GM18861 (cell line): ENCODE data around the gene CEP131.

Experiments used
- ATAC-seq: cut with Tn5 transposase; IDR thresholded peaks from one replicate; pipeline ENCODE4 v1.9.1; 2021; ENCODE audit not compliant: unreplicated experiment

The CEP131 gene

GRCh38 chr17:81238815-81239713 is 16.3 kb upstream of the CEP131 start, which contains the start of the genes NDUFAF8 and TEPSIN:
Gene NDUFAF8 (plus strand): TSS chr17:81239318. CDS start chr17:81239364, 46 bp downstream.
Gene TEPSIN (minus strand): TSS chr17:81239055. CDS start chr17:81239033, 22 bp downstream.
- peak; percentile 85 for ATAC-seq

DNA sequence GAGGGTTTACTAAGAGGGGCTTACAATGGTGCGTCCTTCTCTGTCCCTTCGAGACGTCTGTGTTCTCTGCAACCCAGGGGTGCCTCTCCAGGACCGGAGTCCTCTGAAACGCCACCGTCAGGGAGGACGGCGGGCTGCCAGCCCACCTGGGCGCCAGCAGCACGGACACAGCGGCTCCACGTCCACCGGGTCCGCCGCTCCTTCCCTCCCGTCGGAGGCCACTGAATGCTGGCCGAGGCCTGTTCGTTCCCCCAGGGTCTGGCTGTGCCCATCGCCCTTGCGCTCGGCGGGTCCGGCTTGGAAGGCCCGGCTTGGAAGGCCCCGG is 15.7 kb upstream of the CEP131 start:
- ATAC-seq = no peak

GRCh38 chr17:81237591-81238489 is 15.1 kb upstream of the CEP131 start:
- ATAC-seq = no peak

GRCh38 chr17:81236784-81237183 is 14.0 kb upstream of the CEP131 start:
- ATAC-seq = no peak

DNA sequence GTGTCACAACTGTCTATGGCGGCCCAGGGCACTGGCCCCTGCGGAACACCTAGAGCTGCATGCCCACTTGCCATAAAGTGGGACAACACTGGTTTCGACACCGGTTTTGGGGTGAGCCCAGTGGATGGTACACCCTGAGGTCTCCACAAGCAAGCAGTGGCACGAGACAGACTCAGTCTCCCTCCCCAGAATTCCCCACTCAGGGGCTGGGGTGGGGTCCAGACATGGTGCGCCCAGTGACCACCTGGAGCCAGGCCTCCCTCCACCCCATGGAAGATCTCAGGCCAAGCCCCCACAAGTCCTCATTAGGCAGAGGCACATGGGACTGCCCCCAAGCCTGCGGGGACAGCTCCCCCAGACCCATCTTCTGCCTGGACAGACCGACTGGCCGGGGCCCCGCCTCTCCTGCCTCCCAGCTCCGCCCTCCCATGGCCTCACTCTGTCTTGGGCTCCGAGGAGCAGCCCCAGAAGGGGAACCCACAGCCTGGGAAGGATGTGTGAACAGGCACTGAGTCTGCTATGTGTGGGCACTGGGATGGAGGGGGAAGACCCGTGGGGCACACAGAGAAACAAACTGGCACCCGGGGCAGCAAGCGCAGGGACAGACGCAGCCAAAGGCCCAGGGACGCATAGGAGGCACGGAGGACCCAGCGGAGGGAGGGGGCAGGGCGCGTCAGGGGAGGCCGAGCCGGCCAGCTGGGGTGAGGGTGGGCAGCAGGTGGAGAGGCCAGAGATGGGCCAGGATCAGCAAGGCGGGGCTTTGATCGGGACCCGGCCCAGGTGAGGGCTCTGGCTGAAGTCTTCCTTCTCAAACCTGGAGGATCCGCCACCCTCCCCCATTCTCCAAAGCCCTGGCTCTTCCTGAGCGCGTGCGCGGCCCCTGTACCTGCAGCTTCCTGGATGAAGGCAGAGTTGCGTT is 13.3 kb upstream of the CEP131 start:
- no peak for ATAC-seq

- ATAC-seq = no peak
Measured at GRCh38 chr17:81234940-81235821, 12.4 kb upstream of the CEP131 start.

DNA sequence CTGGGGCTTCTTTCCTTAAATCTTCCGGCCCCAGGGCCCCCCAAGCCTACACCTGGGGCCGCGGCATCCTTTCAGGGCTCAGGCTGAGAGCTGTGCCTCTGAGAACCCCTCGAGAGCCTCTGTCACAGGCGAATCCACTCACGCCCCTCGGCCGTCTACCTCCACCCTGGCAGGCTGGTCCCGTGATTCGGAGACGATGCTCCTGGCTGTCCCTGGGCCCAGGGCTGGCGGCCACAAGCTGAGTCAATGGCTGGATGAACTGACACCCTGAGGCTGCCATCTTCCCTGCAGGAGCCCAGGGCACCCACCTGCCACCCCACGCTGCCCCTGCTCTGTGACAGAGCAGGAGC is 11.7 kb upstream of the CEP131 start:
- ATAC-seq = no peak

DNA sequence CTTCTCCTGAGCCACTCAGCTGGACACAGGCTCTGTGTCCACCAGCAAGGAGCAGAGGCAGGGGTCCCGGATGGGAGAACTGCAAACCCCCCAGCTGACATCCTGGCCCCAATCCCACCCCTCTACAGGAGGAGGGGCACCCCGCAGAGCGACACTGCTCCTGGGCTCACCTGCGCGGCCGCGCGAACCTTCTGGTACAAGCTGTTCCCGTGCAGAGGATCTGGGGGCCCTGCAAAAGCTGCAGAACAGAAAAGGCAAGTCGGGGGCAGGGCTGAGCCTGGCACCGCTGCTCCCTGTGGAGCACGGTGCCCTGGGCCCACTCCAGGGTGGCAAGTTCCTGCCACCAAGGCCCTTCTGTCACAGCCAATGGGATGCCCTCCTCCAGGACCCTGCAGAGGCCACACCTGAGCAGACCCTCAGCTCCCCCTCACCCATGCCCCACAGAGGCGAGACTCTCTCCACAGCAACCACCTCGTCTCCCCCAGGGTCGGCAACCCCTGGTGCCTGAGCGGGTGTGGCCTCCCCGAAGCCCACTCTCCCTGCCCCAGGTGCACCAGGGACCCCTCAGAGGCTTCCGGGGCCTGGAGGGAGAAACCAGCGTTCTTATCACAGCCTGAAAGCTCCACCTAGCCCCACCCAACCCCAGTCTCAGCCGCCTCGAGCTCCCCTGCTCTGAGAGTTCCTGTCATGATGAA is 11.2 kb upstream of the CEP131 start:
- ATAC-seq = no peak

DNA sequence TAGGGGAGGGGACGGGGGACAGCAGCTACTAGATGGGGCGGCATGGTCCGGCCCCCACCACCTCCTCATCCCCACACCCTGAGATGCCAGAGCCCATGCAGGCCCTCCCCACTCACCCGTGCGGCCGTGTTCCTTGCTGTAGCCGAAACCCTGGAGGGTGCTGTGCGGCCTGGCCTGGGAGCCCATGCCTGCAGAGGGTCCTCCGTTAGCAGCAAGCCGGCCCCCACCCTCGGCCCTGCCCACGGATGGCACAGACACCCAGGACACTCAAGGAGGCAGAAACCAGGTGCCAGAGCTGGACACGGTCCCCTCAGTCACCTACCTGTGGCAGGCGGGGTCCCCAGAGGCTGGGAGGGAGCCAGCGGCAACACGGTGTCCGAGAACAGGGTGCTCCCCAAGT is 10.6 kb upstream of the CEP131 start:
- no peak for ATAC-seq

- no peak for ATAC-seq
Measured at GRCh38 chr17:81232616-81233241, 10.0 kb upstream of the CEP131 start.

- ATAC-seq = no peak
Measured at GRCh38 chr17:81231766-81232581, 9.2 kb upstream of the CEP131 start.

- ATAC-seq = no peak
Measured at GRCh38 chr17:81231121-81231645, 8.4 kb upstream of the CEP131 start.

DNA sequence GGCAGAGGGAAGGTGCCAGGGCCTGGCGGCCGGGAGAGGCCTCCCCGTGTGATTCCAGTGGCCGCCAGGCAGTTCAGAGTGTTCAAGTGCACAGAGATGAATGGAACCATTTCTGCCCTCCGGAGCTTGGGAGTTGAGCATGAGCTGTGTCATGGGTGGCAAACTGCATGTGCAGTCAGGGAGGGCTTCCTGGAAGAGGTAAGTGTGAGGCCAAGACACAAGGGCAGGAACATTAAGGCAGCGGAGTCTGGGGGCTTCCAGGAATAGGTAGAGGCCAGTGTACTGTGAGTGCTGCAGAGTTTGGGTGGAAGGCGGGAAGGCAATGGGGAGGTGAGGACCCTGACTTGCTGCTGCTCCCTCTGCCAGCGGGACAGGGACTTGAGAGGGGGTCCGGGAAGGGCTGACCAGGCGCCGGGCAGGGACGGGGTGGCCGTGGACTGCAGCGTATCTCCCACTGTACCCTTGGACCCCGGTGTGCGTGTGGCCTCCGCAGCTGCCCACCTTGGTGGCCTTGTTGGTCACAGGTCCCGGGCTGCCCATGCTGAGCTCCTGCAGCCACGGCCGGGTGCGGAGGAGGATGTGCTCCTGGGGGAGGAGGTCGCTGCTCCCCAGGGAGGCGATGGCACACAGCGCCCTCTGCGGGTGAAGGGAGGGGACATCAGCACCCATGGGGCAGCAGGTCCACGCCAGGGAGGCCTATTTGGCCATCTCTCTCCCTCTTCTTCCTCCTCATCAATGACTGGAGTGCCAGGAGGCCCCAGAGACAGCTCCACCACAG is 7.5 kb upstream of the CEP131 start:
- ATAC-seq = no peak

GRCh38 chr17:81229666-81229920 is 6.8 kb upstream of the CEP131 start:
- ATAC-seq = no peak

DNA sequence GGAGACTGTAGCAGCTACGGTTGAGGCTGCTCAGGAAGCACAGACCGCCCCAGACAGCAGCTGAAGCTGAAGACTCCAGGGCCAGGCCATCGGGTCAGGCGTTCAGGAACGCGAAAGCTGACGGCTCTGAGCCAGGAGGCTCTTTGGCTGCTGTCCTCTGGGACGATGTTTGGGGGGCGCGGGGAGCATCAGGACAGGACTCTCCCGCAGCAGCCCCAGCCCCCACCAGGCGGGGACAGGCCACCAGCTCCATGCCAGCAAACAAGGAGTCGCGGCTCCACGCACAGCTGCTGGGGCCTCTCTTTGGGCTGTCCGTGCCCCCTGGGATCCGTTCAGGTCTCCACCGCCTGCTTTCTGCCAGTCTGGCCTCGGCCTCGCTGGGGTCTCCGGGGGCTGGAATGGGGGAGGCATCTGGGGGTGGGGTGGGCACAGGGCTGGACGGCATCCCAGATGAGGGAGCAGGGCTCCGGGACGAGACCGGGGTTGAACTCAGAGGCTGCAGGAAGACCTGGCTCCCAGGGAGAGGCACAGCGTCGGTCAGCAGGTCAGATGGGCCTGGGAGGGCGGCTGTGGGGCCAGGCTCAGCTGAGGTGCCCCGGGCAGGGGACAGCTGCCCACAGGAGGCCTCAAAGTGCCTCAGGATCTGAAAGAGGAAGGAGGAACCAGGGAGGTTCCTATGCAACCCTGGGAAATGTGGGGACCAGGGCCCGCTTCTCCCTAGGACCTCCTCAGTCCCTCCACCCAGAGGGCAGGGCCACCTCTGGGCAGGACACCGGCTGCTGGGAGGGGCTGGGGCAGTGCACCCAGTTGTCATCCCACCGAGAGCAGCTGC is 6.3 kb upstream of the CEP131 start:
- no peak for ATAC-seq

DNA sequence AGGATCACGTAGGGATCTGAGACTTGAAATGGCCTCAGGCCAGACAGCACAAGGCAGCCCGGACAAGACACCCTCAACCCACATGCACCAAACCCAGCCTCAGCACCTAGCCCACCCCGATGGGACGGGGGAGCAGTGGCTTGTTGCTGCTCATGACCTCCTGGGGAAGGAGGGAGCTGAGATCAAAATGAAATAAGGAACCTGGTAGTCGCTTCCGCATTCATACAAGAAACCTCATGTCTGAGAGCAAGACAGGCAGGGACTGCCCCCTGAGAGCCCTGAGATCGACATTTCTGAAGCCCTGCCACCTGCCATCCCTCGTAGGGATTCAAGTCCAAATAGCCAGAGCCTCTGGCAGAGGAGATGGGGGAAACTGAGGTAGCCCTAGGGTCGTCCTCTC is 5.7 kb upstream of the CEP131 start:
- ATAC-seq = peak; percentile 46
